Testis (tissue), 3 donors: Measurements from ENCODE around the gene YY1. TPM values are rescaled to one million over a fixed set of nuclear protein-coding genes. Genes with fewer than 3 reads are reported as not detected.
"Not testable (repeated sequence)": the region's sequence is repeated elsewhere in the genome, so short reads cannot be mapped to it uniquely, and the experiment has no call there.

Source experiments
- DNase-seq: peaks from one replicate; pipeline ENCODE4 v3.0.0-alpha.2; 2019
- H3K27ac ChIP-seq, 2 donors: fragments of 200-600 bp; sonication (generic); one replicate each; pipeline ENCODE4 v1.5.1; 2019
- H3K27me3 ChIP-seq: fragments of 200-600 bp; sonication (generic); one replicate; pipeline ENCODE4 v1.5.1; 2019
- H3K36me3 ChIP-seq: fragments of 200-600 bp; sonication (generic); one replicate; pipeline ENCODE4 v1.5.1; 2017; ENCODE audit warnings: low read depth; ENCODE audit errors: missing control alignments
- H3K4me1 ChIP-seq: fragments of 200-600 bp; sonication (generic); one replicate; pipeline ENCODE4 v1.5.1; 2019
- H3K4me3 ChIP-seq, 2 donors: fragments of 200-600 bp; sonication (generic); one replicate each; pipeline ENCODE4 v1.5.1; 2017 to 2019
- H3K9me3 ChIP-seq: fragments of 200-600 bp; sonication (generic); one replicate; pipeline ENCODE4 v1.5.1; 2017
- POLR2A ChIP-seq: fragments of 450-650 bp; IDR thresholded peaks from one replicate; pipeline ENCODE4 v1.6.1; 2017; ENCODE audit warnings: antibody characterized with exemption, mild to moderate bottlenecking, moderate library complexity
- WGBS, 2 donors: methylation state at CpG; one replicate each; pipeline ENCODE4 v1.1.5; 2018; 5-methylcytosine and 5-hydroxymethylcytosine counted together
- intact Hi-C: fragments of 100-400 bp; cut with DNase I; formaldehyde crosslinking; loops from one replicate; pipeline ENCODE4 v1.15.1; 2023; ENCODE audit warnings: low total_unique reads
- polyA plus RNA-seq: library from polyadenylated mRNA; stranded (reverse); fragments of 350-450 nt; fragmentation: Illumina TruSeq; extraction: RNeasy Lipid Tissue Mini Kit (QIAGEN cat#74804); gene quantifications from one replicate; pipeline ENCODE4 v1.2.3, GENCODE V29; 2014; ENCODE audit warnings: low read depth, low replicate concordance; ENCODE audit not compliant: insufficient read depth
- total RNA-seq, 2 donors: library from RNA; depleted of rRNA; stranded (reverse); fragments of >200 nt; gene quantifications; one replicate each; pipeline ENCODE4 v1.2.3, GENCODE V29; 2016
- TF ChIP-seq, protein P1 (sequence below), 3 experiments: fragments of 450-650 bp in 2 of 3; fragments of 200-600 bp in 1 of 3; sonication (generic) in 1 of 3; IDR thresholded peaks; one replicate each; pipeline ENCODE4 v1.5.1; 2016 to 2019; ENCODE audit warnings: antibody characterized with exemption in 3 of 3, mild to moderate bottlenecking in 2 of 3, moderate library complexity in 1 of 3

Gene YY1
- total and polyA plus RNA-seq, 3 donors from 2014 or later, result 58.1 to 74.2 (median 68.2) TPM

DNA sequence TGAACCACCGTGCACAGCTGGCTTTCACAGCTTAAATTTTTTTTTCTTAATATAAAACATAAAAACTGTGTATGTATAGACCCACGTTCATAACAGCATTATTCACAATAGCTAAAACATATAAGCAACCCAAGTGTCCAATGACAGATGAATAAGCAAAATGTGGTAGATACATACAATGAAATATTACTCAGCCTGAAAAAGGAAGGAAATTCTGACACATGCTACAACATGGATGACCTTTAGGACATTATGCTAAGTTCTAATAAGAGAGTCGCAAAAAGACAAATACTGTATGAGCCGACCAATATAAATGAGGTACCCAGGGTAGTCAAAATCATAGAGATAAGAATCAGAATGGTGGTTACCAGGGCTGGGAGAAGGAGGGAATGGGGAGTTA is 13.8 kb upstream of the YY1 start:
- no peak overlapping the region for H3K27ac ChIP-seq
- H3K9me3 ChIP-seq, result no peaks in the 10 kb centered on the region
- H3K36me3 ChIP-seq, result no peaks in the 10 kb centered on the region
- no peaks in the 10 kb centered on the region for H3K27me3 ChIP-seq
- WGBS, 2 donors, result 84 to 93% methylated on average over 4 of the region's 4 CpGs
- no peak for DNase-seq
- no peak for TF ChIP-seq POLR2A
- TF ChIP-seq, protein P1, sequence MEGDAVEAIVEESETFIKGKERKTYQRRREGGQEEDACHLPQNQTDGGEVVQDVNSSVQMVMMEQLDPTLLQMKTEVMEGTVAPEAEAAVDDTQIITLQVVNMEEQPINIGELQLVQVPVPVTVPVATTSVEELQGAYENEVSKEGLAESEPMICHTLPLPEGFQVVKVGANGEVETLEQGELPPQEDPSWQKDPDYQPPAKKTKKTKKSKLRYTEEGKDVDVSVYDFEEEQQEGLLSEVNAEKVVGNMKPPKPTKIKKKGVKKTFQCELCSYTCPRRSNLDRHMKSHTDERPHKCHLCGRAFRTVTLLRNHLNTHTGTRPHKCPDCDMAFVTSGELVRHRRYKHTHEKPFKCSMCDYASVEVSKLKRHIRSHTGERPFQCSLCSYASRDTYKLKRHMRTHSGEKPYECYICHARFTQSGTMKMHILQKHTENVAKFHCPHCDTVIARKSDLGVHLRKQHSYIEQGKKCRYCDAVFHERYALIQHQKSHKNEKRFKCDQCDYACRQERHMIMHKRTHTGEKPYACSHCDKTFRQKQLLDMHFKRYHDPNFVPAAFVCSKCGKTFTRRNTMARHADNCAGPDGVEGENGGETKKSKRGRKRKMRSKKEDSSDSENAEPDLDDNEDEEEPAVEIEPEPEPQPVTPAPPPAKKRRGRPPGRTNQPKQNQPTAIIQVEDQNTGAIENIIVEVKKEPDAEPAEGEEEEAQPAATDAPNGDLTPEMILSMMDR (IDR thresholded peaks at IDR 0.05), result no peak
- peaks cover 15% of the 10 kb centered on the region for H3K4me1 ChIP-seq
- no peak overlapping the region for H3K4me3 ChIP-seq
- intact Hi-C loops, result no loop called here

DNA sequence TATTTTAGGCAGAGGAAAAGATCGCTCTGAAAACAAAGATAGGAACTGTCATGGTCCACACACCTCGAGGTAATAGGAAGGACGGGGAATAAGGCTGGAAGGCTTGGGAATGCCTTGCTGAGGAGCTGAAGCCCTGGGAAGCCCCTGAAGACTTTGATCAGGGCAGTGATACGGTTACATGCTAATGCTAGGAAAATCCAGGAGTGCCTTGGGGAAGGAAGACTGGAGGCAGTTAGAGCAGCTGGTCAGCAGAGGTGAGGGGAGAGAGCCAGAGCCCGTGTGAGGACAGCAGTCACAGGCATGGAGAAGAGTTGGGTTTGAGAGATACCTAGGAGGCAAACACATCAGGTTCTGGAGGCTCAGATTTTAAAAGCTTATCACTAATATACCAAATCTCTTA is 8.6 kb upstream of the YY1 start:
- H3K27me3 ChIP-seq, result no peaks in the 10 kb centered on the region
- WGBS, 2 donors, result 81 to 85% methylated on average over 5 of the region's 5 CpGs
- intact Hi-C loops, result no loop called here
- no peaks in the 10 kb centered on the region for H3K4me1 ChIP-seq
- DNase-seq, result no peak
- no peak for TF ChIP-seq POLR2A
- TF ChIP-seq, protein P1 (IDR thresholded peaks at IDR 0.05), result no peak
- H3K36me3 ChIP-seq, result no peaks in the 10 kb centered on the region
- H3K9me3 ChIP-seq, result no peaks in the 10 kb centered on the region
- H3K27ac ChIP-seq, result no peak overlapping the region
- no peak overlapping the region for H3K4me3 ChIP-seq

DNA sequence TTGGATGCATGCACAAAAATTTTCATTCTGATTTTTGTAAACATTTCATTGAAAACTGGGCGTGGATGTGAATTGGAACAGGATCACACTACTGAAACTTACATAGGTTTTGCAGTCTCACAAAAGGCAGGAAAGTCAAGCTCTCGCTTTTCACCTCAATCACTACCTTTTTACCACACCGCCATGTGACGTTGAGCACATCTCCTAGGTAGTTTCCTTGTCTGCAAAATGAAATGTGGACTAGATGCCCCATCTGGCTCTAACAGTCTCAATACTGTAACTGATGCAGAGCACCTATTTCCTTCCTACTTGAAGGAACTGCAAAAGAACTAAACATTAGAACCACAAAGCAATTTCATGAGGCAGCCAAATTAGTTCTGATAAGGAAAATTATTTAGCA is 4.4 kb upstream of the YY1 start:
- TF ChIP-seq, protein P1 (IDR thresholded peaks at IDR 0.05), result no peak
- TF ChIP-seq POLR2A, result no peak
- intact Hi-C loops, result no loop called here
- no peak for DNase-seq
- Histone ChIP-seq H3K36me3 (no peaks in the 10 kb centered on the region), H3K4me3 (no peak overlapping the region), H3K9me3 (no peaks in the 10 kb centered on the region), H3K27ac (no peak overlapping the region), H3K27me3 (no peaks in the 10 kb centered on the region), H3K4me1 (peaks cover 16% of the 10 kb centered on the region)
- 72 to 80% methylated on average over 4 of the region's 4 CpGs for WGBS, 2 donors

DNA sequence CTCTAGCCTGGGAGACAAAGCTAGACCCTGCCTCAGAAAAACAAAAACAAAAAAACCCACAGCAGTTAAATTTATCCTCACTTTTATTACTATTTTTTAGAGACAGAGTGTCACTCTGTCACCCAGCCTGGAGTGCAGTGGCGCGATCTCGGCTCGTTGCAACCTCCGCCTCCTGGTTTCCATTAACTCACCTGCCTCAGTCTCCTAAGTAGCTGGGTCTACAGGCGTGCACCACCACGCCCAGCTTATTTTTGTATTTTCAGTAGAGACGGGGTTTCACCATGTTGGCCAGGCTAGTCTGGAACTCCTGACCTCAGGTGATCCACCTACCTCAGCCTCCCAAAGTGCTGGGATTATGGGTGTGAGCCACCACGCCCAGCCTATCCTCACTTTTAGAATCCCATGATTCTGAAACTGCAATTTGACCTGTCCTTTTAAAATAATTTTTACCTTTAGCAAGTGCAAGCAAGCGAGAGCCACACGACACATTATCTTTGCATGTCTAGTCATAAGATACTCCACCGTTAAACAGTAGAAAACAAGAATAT is 2.6 kb upstream of the YY1 start:
- peaks cover 17% of the 10 kb centered on the region for H3K4me1 ChIP-seq
- H3K36me3 ChIP-seq, DNase-seq, H3K27ac ChIP-seq, H3K4me3 ChIP-seq, H3K27me3 ChIP-seq, intact Hi-C loops, H3K9me3 ChIP-seq: not testable (repeated sequence)
- 76% methylated on average over 12 of the region's 12 CpGs for WGBS, 2 donors

DNA sequence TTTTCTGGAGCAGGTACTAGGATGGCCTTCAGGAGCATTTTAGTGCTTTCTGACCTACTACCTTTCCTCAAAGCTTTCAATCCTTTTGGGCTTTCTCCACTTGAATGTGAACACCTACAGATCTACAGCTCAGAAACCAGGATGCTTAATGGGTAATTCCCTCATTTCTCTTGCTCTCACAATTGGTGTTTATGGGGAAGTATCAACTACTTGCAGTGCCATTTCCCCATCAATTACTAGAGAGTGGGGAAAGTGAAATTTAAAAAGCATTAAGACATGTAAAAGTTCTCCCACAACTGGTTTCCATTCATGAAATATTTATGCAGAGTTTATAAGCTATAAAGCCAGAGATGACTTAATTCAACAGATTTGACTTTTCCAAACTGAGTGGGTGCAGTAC is 2.1 kb upstream of the YY1 start:
- no peak overlapping the region for H3K27ac ChIP-seq
- H3K9me3 ChIP-seq, result no peaks in the 10 kb centered on the region
- H3K36me3 ChIP-seq, result no peaks in the 10 kb centered on the region
- peaks cover 22% of the 10 kb centered on the region for H3K4me1 ChIP-seq
- no peak for TF ChIP-seq POLR2A
- TF ChIP-seq, protein P1 (IDR thresholded peaks at IDR 0.05), result no peak
- no peaks in the 10 kb centered on the region for H3K27me3 ChIP-seq
- intact Hi-C loops, result no loop called here
- no peak overlapping the region for H3K4me3 ChIP-seq
- DNase-seq, result no peak
